Hematopoietic multipotent progenitor cell treated with erythropoietin and hydrocortisone succinate and interleukin-3 and kit ligand, for 17 days (in vitro differentiated cells): ENCODE measurements around the gene TUFT1.
"Not testable (repeated sequence)": the region's sequence is repeated elsewhere in the genome, so short reads cannot be mapped to it uniquely, and the experiment has no call there.

Source experiments
- DNase-seq: peaks from one replicate; pipeline ENCODE4 v3.0.0-alpha.2; 2015; ENCODE audit warnings: low spot score

Gene TUFT1

DNA sequence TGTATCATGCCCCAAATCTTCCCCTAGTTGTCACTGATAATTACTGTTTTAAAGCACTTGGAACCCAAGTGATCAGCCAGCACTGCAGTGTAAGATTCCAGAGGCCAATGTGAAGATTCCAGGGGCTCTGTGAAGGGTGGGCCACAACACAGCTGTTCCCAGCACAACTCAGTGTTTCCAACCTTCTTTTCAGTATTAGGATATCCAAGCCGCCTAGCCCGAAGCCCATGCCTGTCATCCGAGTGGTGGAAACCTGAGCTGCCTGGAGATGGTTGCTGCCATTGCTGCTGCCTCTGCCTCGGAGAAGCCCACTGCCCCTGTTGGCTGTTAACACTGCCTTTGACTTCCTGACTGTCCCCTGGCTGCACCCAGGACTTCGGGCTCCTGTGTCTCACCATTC, 41.3 kb downstream of the TUFT1 start:
- DNase-seq: no peak

- no peak for DNase-seq
Measured at GRCh38 chr1:151581921-151582320, 41.8 kb downstream of the TUFT1 start.

DNA sequence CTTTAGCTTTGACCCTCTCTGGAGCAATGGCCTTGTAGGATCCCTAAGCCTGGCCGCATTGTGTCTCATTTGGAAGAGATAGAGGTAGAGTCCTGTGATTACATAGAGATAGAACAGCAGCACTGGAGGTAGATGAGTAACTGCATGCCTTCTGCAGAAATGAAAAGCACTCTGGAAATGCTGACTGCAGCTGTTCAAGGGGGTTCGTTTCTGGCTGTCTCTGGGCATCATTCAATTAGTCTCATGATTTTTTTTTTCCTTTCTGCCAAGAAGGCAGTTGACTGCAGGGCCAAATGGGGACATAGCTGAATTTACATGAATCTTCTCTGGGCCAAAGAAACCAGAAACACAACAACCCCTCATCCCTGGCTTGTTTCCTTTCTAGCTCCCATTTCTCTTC, 43.7 kb downstream of the TUFT1 start:
- no peak for DNase-seq

GRCh38 chr1:151584278-151584677, 44.2 kb downstream of the TUFT1 start:
- peak; percentile 72 for DNase-seq

- no peak for DNase-seq
Measured at GRCh38 chr1:151584780-151585179, 44.7 kb downstream of the TUFT1 start.

- DNase-seq: no peak
Measured at GRCh38 chr1:151585622-151586021, 45.5 kb downstream of the TUFT1 start.

- DNase-seq: no peak
Measured at GRCh38 chr1:151590961-151591360, 50.9 kb downstream of the TUFT1 start.

GRCh38 chr1:151593730-151594129, 53.6 kb downstream of the TUFT1 start:
- DNase-seq: no peak

GRCh38 chr1:151594143-151594625, 54.1 kb downstream of the TUFT1 start:
- peak; percentile 87 for DNase-seq

DNA sequence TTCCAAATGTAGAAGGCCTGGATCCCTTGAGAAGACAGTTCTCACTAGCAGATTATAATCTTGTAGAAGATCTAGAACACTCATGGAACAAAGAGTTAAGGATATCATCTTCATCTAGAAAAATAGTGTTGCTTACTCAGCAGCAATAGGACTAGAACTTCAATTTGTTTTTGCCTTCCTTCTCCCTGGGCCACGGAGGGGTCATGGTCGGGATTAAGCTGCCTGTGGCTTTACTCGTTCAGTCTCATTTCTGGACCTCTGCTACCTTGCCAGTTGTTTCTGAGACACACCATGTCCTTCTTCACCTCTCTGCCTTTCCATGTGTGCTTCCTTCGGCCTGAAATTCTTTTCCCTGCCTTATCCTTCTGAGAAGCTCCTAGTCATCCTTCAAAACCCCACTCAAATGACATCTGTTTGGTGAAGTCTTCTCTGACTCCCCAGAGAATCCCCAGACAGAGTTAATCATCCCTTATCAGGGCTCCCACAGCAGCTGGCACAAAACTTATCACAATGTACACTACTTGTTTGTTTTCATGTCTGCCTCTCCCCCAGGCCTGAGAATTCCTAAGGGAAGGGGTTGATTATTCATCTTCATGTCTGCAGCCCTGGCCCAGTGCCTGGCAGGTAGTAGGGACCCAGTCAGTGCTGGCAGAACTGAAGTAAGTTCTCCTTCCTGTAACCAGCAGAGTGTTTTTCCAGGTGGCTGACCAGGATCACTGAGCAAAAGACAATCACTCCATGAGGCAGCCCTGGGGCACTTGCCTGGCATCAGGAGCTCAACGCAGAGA, 56.3 kb downstream of the TUFT1 start:
- peak; percentile 64 for DNase-seq

DNA sequence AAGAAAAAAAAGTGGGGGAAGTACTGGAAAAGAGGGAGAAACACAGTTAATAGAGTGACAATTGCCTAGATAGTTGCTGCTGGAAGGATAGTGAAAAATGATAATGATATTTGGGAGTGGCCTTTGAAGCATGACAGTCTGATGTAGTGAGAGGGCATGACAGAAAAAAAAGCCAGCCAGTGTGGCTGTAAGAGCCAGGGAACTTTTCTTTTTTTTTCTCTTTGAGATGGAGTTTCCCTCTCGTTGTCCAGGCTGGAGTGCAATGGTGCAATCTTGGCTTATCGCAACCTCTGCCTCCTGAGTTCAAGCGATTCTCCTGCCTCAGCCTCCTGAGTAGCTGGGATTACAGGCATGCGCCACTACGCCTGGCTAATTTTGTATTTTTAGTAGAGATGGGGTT, 62.4 kb downstream of the TUFT1 start:
- not testable (repeated sequence) for DNase-seq

- DNase-seq: no peak
Measured at GRCh38 chr1:151604291-151604690, 64.2 kb downstream of the TUFT1 start.

DNA sequence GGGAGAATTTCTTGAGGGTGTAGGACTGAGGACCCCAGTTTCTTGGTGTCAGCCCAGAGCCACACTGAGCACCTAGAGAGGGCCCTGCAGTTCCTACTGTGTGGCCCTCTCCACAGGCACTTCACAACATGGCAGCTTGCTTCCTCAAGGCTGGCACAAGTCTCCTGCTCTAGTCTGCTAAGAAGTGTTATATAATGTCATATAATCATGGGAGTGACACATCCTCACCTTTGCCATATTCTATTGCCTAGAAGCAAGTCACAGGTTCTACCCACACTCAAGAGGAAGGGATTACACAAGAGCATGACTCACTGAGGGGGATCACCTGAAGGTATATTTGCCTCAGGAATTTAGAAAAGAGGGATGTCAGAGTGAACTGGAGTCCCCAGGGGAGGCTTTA, 66.3 kb downstream of the TUFT1 start:
- no peak for DNase-seq

GRCh38 chr1:151606857-151607256, 66.7 kb downstream of the TUFT1 start:
- no peak for DNase-seq

DNA sequence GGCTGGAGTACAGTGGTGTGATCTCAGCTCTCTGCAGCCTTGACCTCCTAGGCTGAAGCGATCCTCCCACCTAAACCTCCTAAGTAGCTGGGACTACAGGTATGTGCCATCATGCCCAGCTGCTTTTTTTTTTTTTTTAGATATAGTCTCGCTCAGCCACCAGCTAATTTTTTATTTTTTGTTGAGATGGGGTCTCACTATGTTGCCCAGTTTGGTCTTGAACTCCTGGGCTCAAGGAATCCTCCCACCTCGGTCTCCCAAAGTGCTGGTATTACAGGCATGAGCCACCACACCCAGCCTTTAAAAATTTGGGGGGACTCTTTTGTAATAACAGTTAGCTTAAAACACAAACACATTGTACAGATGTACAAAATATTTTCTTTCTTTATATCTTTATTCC, 70.0 kb downstream of the TUFT1 start:
- DNase-seq: no peak

DNA sequence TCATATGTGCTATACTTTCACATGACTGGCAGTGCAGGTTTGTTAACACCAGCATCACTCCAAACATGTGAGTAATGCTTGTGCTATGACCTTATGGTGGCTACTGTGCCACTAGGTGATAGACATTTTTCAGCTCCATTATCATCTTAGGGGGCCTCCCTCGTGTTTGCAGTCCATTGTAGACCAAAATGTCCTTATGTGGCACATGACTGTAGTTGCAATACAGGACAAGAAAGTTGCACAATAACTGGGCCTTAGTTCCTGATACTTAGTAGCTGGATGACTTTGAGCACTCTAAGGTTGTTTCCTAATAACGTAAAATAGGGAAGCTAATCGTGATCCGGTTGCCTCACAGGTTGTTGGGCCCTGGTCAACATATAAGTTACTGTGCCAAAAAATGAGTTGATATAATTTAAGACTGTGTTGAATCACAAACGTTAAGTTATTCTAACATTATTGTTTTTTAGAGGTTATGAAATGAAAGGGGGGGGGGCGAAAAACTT, 71.2 kb downstream of the TUFT1 start:
- no peak for DNase-seq

- DNase-seq: peak; percentile 91
Measured at GRCh38 chr1:151611832-151612500, 71.9 kb downstream of the TUFT1 start, which contains the start of gene SNX27. TSS of gene SNX27 (plus strand) at chr1:151612050. CDS start at chr1:151612202, 152 bp downstream.

- no peak for DNase-seq
Measured at GRCh38 chr1:151612501-151613281, 72.6 kb downstream of the TUFT1 start.

GRCh38 chr1:151613282-151613780, 73.2 kb downstream of the TUFT1 start:
- DNase-seq: no peak

DNA sequence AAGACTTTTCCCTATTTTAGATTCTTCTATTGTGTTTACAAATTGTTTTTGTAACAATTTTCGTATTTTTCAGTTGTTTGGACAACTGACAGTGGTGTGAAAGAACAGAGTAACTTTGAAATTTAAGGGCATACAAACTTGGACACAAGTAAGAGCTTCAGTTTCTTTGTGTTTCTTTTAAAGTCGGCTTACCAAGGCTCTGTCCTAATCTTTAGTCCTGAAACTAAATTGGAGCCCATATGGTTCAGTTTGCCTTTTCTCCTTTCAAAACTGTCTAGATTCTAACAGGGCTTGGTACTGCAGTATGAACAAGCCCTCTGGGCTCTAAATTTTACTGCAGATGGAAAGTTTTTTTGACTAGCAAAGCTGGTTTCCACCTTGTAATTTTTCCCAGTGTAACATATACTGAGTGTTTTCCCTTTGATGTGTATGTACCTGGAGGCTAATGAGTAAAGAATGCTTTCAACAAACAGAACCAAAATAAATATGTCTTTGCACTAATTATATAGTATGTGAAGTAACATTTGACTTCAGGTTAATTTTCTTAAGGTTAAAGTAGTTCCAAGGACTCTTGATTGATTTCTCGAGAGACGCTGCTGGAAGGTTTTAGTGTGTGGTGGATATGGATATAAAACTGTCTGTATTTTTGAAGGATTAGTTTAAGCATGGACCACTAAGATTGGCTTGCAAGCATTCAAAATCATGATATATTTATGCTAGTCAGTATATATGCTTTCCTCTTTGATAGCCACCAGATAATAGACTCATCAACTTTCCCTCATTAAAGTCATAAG, 75.8 kb downstream of the TUFT1 start:
- DNase-seq: no peak

- DNase-seq: no peak
Measured at GRCh38 chr1:151616505-151616849, 76.4 kb downstream of the TUFT1 start.
